SK-MEL-5 (cell line): Measurements from ENCODE around the gene AATK. TPM values are rescaled to one million over a fixed set of nuclear protein-coding genes. Genes with fewer than 3 reads are reported as not detected.

ENCODE experiments used
- DNase-seq: peaks from one replicate; pipeline ENCODE4 v3.0.0-alpha.2; 2016; ENCODE audit warnings: low read depth, low spot score
- in situ Hi-C: cut with HindIII; loops from 2 replicates; pipeline ENCODE4 v1.10.0; 2016; ENCODE audit warnings: low sequenced_read_pairs, high pct_unique_total_duplicates, low pct_unique_long_range_greater_than_20kb
- total RNA-seq: library from RNA; depleted of rRNA; stranded (reverse); fragments of >200 nt; shearing (Covaris generic); gene quantifications from 2 replicates; pipeline ENCODE4 v1.2.3, GENCODE V29; 2014

The AATK gene
- total RNA-seq, 1 experiment from 2014 or later = 6.9 TPM

- no peak for DNase-seq
- in situ Hi-C loops = no loop called here
Measured at GRCh38 chr17:81170727-81171494, 4.9 kb upstream of the AATK start.

GRCh38 chr17:81169870-81170309, 3.9 kb upstream of the AATK start:
- in situ Hi-C loops = no loop called here
- no peak for DNase-seq

- no peak for DNase-seq
- in situ Hi-C loops = no loop called here
Measured at GRCh38 chr17:81167638-81168037, 1.6 kb upstream of the AATK start.

GRCh38 chr17:81167194-81167524, 1.1 kb upstream of the AATK start:
- DNase-seq = no peak
- in situ Hi-C loops = no loop called here

- no peak for DNase-seq
- in situ Hi-C loops = no loop called here
Measured at GRCh38 chr17:81165246-81166032, 582 bp downstream of the AATK start, which contains the start of gene PVALEF. Gene PVALEF (plus strand): TSS chr17:81165507. CDS start chr17:81181227, 15,720 bp downstream.

GRCh38 chr17:81164371-81165245, 1.4 kb downstream of the AATK start:
- in situ Hi-C loops = no loop called here
- no peak for DNase-seq

GRCh38 chr17:81163703-81164370, 2.2 kb downstream of the AATK start:
- DNase-seq = no peak

GRCh38 chr17:81163051-81163695, 2.8 kb downstream of the AATK start:
- in situ Hi-C loops = no loop called here
- no peak for DNase-seq

More at GRCh38 chr17:81163703-81164370, 2.2 kb downstream of the AATK start:
- in situ Hi-C loops = no loop called here

GRCh38 chr17:81162491-81162890, 3.5 kb downstream of the AATK start:
- DNase-seq = no peak
- in situ Hi-C loops = no loop called here

- in situ Hi-C loops = no loop called here
- no peak for DNase-seq
Measured at GRCh38 chr17:81161972-81162371, 4.0 kb downstream of the AATK start.

- in situ Hi-C loops = no loop called here
- no peak for DNase-seq
Measured at GRCh38 chr17:81161536-81161935, 4.5 kb downstream of the AATK start.

- in situ Hi-C loops = no loop called here
- DNase-seq = no peak
Measured at GRCh38 chr17:81160747-81161453, 5.1 kb downstream of the AATK start.

- in situ Hi-C loops = no loop called here
- DNase-seq = no peak
Measured at GRCh38 chr17:81160306-81160705, 5.7 kb downstream of the AATK start.

GRCh38 chr17:81159611-81160265, 6.3 kb downstream of the AATK start:
- in situ Hi-C loops = no loop called here
- no peak for DNase-seq

- DNase-seq = no peak
- in situ Hi-C loops = no loop called here
Measured at GRCh38 chr17:81158688-81159590, 7.1 kb downstream of the AATK start.
